IMR-90 (cell line): ENCODE measurements around the gene OR6N2. TPM values are rescaled to one million over a fixed set of nuclear protein-coding genes. Genes with fewer than 3 reads are reported as not detected.

Experiments used
- ATAC-seq: fragments of 200-7000 bp; cut with Tn5 transposase; 2 replicates; pipeline ENCODE4 v1.9.1; 2020; ENCODE audit warnings: low read depth, mild to moderate bottlenecking, moderate library complexity
- BruUV-seq: library from RNA; stranded (reverse); fragments of 400-500 nt; replicated peaks from 2 replicates; lab custom pipeline; 2021; lab: Mats Ljungman, UMichigan
- CTCF ChIA-PET: fragments of 300-600 bp; formaldehyde crosslinking; extraction: SDS; loops from one replicate; lab custom pipeline; 2021; ENCODE audit warnings: antibody characterized with exemption; lab: Yijun Ruan, JAX
- POLR2A ChIA-PET: fragments of 300-600 bp; sonication (Branson Sonifier 250); formaldehyde crosslinking; loops from one replicate; lab custom pipeline; 2022; ENCODE audit warnings: antibody characterized with exemption; ENCODE audit not compliant: unreplicated experiment; lab: Charles Lee
- DNase-seq: peaks from one replicate; pipeline ENCODE4 v3.0.0; 2013
- H2AFZ ChIP-seq: replicated peaks from 2 replicates; pipeline ENCODE3; 2013; ENCODE audit warnings: low read length, mild to moderate bottlenecking; ENCODE audit not compliant: poor library complexity
- H2AK5ac ChIP-seq: 2 replicates; pipeline ENCODE4 v1.6.1; 2013; ENCODE audit warnings: low read depth, low read length, inconsistent platforms
- H2AK9ac ChIP-seq: replicated peaks from 2 replicates; pipeline ENCODE3; 2013; ENCODE audit warnings: mild to moderate bottlenecking, low read depth, low read length, moderate library complexity; ENCODE audit not compliant: poor library complexity
- H2BK120ac ChIP-seq: 2 replicates; pipeline ENCODE4 v1.6.1; 2013; ENCODE audit warnings: low read depth, low read length, inconsistent platforms
- H2BK15ac ChIP-seq: 3 replicates; pipeline ENCODE4 v1.6.1; 2013; ENCODE audit warnings: low read depth, low read length, inconsistent platforms
- H2BK20ac ChIP-seq: 2 replicates; pipeline ENCODE4 v1.6.1; 2013; ENCODE audit warnings: low read depth, mild to moderate bottlenecking, inconsistent platforms, low read length, moderate library complexity
- H2BK5ac ChIP-seq: 2 replicates; pipeline ENCODE4 v1.6.1; 2013; ENCODE audit warnings: mild to moderate bottlenecking, low read depth, low read length, inconsistent platforms; ENCODE audit not compliant: poor library complexity, severe bottlenecking
- H3K14ac ChIP-seq: replicated peaks from 2 replicates; pipeline ENCODE4 v1.6.1; 2013; ENCODE audit warnings: low read depth, low read length, inconsistent platforms
- H3K18ac ChIP-seq: 2 replicates; pipeline ENCODE4 v1.6.1; 2013; ENCODE audit warnings: low read depth, low read length, control low read depth
- H3K23ac ChIP-seq: 2 replicates; pipeline ENCODE4 v1.6.1; 2013; ENCODE audit warnings: low read depth, low read length, inconsistent platforms
- H3K27ac ChIP-seq: 2 replicates; pipeline ENCODE4 v1.5.1; 2013; ENCODE audit warnings: mild to moderate bottlenecking, control low read depth, low read length; ENCODE audit not compliant: insufficient read depth
- H3K27me3 ChIP-seq: 2 replicates; pipeline ENCODE4 v1.6.1; 2013; ENCODE audit warnings: low read length; ENCODE audit not compliant: control insufficient read depth, insufficient read depth
- H3K36me3 ChIP-seq: 2 replicates; pipeline ENCODE4 v1.6.1; 2013; ENCODE audit warnings: low read length, mixed read lengths; ENCODE audit not compliant: control insufficient read depth, insufficient read depth
- H3K4ac ChIP-seq: 2 replicates; pipeline ENCODE4 v1.6.1; 2013; ENCODE audit warnings: low read depth, low read length, inconsistent platforms
- H3K4me1 ChIP-seq: 2 replicates; pipeline ENCODE4 v1.6.1; 2013; ENCODE audit warnings: low read length, mixed read lengths; ENCODE audit not compliant: control insufficient read depth, insufficient read depth
- H3K4me2 ChIP-seq: 2 replicates; pipeline ENCODE4 v1.6.1; 2013; ENCODE audit warnings: low read depth, mild to moderate bottlenecking, control low read depth, low read length, moderate library complexity
- H3K4me3 ChIP-seq: 2 replicates; pipeline ENCODE4 v1.5.1; 2013; ENCODE audit warnings: low read depth, mild to moderate bottlenecking, control low read depth, low read length, moderate library complexity; ENCODE audit not compliant: insufficient read depth
- H3K56ac ChIP-seq: 2 replicates; pipeline ENCODE4 v1.6.1; 2013; ENCODE audit warnings: low read length, inconsistent platforms; ENCODE audit not compliant: insufficient read depth; ENCODE audit errors: extremely low read depth
- H3K79me1 ChIP-seq, 2 experiments: 2 replicates each; pipeline ENCODE4 v1.6.1; 2013; ENCODE audit warnings: low read length in 2 of 2, inconsistent platforms in 1 of 2, low read depth in 1 of 2
- H3K9ac ChIP-seq: 2 replicates; pipeline ENCODE4 v1.6.1; 2013; ENCODE audit warnings: low read depth, low read length, control low read depth
- H3K9me1 ChIP-seq: 2 replicates; pipeline ENCODE4 v1.6.1; 2013; ENCODE audit warnings: low read length, inconsistent platforms; ENCODE audit not compliant: insufficient read depth
- H3K9me3 ChIP-seq: 2 replicates; pipeline ENCODE4 v1.6.1; 2013; ENCODE audit warnings: low read length; ENCODE audit not compliant: control insufficient read depth, insufficient read depth
- H4K20me1 ChIP-seq: 2 replicates; pipeline ENCODE4 v1.6.1; 2013; ENCODE audit warnings: low read length, inconsistent platforms; ENCODE audit not compliant: insufficient read depth
- H4K5ac ChIP-seq: 2 replicates; pipeline ENCODE4 v1.6.1; 2013; ENCODE audit warnings: mild to moderate bottlenecking, low read depth, low read length, control low read depth
- H4K8ac ChIP-seq, 2 experiments: 2 replicates each; pipeline ENCODE4 v1.6.1; 2013; ENCODE audit warnings: low read depth in 2 of 2, low read length in 2 of 2, control low read depth in 1 of 2, inconsistent platforms in 1 of 2
- H4K91ac ChIP-seq: 2 replicates; pipeline ENCODE4 v1.6.1; 2013; ENCODE audit warnings: low read depth, low read length, inconsistent platforms; ENCODE audit not compliant: insufficient read depth
- BHLHE40 ChIP-seq: fragments of 150-350 bp; IDR thresholded peaks from 2 replicates; pipeline ENCODE4 v1.6.1; 2016; ENCODE audit warnings: mild to moderate bottlenecking, low read depth, low read length
- CEBPB ChIP-seq: IDR thresholded peaks from 2 replicates; pipeline ENCODE4 v1.6.1; 2012; ENCODE audit warnings: low read depth, low read length, improper control_type of control experiment
- CHD1 ChIP-seq: IDR thresholded peaks from 2 replicates; pipeline ENCODE4 v1.6.1; 2012; ENCODE audit warnings: low read depth, low read length, improper control_type of control experiment
- CTCF ChIP-seq: conservative IDR thresholded peaks from 2 replicates; pipeline ENCODE4 v1.5.1; 2012; ENCODE audit warnings: mild to moderate bottlenecking, low read depth, low read length, improper control_type of control experiment
- ELK1 ChIP-seq: fragments of 150-350 bp; IDR thresholded peaks from 2 replicates; pipeline ENCODE4 v1.6.1; 2016; ENCODE audit warnings: low read depth, mild to moderate bottlenecking, low read length, moderate library complexity, borderline replicate concordance
- FOS ChIP-seq: fragments of 150-350 bp; IDR thresholded peaks from 2 replicates; pipeline ENCODE4 v1.6.1; 2016; ENCODE audit warnings: low read depth, low read length
- MAFK ChIP-seq: IDR thresholded peaks from 2 replicates; pipeline ENCODE4 v1.6.1; 2012; ENCODE audit warnings: low read depth, low read length, improper control_type of control experiment
- MAZ ChIP-seq: IDR thresholded peaks from 2 replicates; pipeline ENCODE4 v1.6.1; 2012; ENCODE audit warnings: low read depth, mild to moderate bottlenecking, low read length, improper control_type of control experiment, moderate library complexity, borderline replicate concordance
- MXI1 ChIP-seq: IDR thresholded peaks from 2 replicates; pipeline ENCODE4 v1.6.1; 2012; ENCODE audit warnings: low read depth, mild to moderate bottlenecking, low read length, moderate library complexity, borderline replicate concordance
- NFE2L2 ChIP-seq: fragments of 150-350 bp; IDR thresholded peaks from 2 replicates; pipeline ENCODE4 v1.6.1; 2016; ENCODE audit warnings: low read depth, mild to moderate bottlenecking, low read length
- POLR2A ChIP-seq: IDR thresholded peaks from 2 replicates; pipeline ENCODE4 v1.6.1; 2012; ENCODE audit warnings: mild to moderate bottlenecking, low read depth, low read length
- RCOR1 ChIP-seq: IDR thresholded peaks from 2 replicates; pipeline ENCODE4 v1.6.1; 2012; ENCODE audit warnings: mild to moderate bottlenecking, low read length, improper control_type of control experiment; ENCODE audit not compliant: insufficient replicate concordance
- RFX5 ChIP-seq: IDR thresholded peaks from 2 replicates; pipeline ENCODE4 v1.8.0; 2012; ENCODE audit warnings: low read depth, mild to moderate bottlenecking, low read length, moderate library complexity
- WGBS, 2 experiments: methylation state at CpG; one replicate each; pipeline versions ENCODE4 v1.1.5 to v1.1.7; 2013; ENCODE audit warnings: missing lambda C conversion rate in 2 of 2; ENCODE audit not compliant: insufficient read length in 1 of 2; ENCODE audit errors: extremely low coverage in 2 of 2; 5-methylcytosine and 5-hydroxymethylcytosine counted together
- dilution Hi-C: fragments of 300-500 bp; cut with HindIII; formaldehyde crosslinking; loops from one replicate; pipeline ENCODE4 v1.14.3; 2018; ENCODE audit warnings: low sequenced_read_pairs; ENCODE audit not compliant: unreplicated experiment
- in situ Hi-C: fragments of 300-500 bp; cut with MboI; formaldehyde crosslinking; loops from 3 replicates; pipeline ENCODE4 v1.14.3; 2019; ENCODE audit warnings: low sequenced_read_pairs, inconsistent platforms, mixed read lengths
- intact Hi-C: fragments of 100-400 bp; cut with micrococcal nuclease; formaldehyde crosslinking; loops from 2 replicates; pipeline ENCODE4 v1.10.0; 2022
- polyA plus RNA-seq, 3 experiments: library from polyadenylated mRNA; depleted of rRNA; stranded (reverse); fragments of >200 nt; gene quantifications; 2 replicates each; pipeline ENCODE4 v1.2.3, GENCODE V29; 2012; ENCODE audit warnings: low replicate concordance in 1 of 3
- total RNA-seq: library from RNA; depleted of rRNA; stranded (reverse); fragments of >200 nt; gene quantifications from 2 replicates; pipeline ENCODE4 v1.2.3, GENCODE V29; 2012

OR6N2 gene
- total and polyA plus RNA-seq, 2 of the 4 experiments (the other 2 are of a cell fraction) = not detected

GRCh38 chr1:158800526-158800925 lies 19.5 kb upstream of the OR6N2 start:
- POLR2A ChIA-PET = no interaction called here
- CTCF ChIA-PET = no interaction called here
- no peak overlapping the region for H3K14ac ChIP-seq

More at GRCh38 chr1:158800526-158800925, 19.5 kb upstream of the OR6N2 start:
- H3K4me2 ChIP-seq = no peak overlapping the region
- DNase-seq = no peak
- H2BK20ac ChIP-seq = no peak overlapping the region
- no peak overlapping the region for H2BK120ac ChIP-seq
- H3K27me3 ChIP-seq = no peaks in the 10 kb centered on the region
- H3K18ac ChIP-seq = no peak overlapping the region
- dilution Hi-C loops (no loop called here), intact Hi-C loops (no loop called here), in situ Hi-C loops (no loop called here)
- no peak overlapping the region for H3K27ac ChIP-seq
- H3K23ac ChIP-seq = no peak overlapping the region
- BruUV-seq = no TSS peak
- no peak overlapping the region for H2AFZ ChIP-seq
- H4K5ac ChIP-seq = no peak overlapping the region
- H2BK15ac ChIP-seq = no peak overlapping the region
- no peaks in the 10 kb centered on the region for H3K79me1 ChIP-seq
- H3K36me3 ChIP-seq = no peaks in the 10 kb centered on the region
- no peak for ATAC-seq
- no peak overlapping the region for H2BK5ac ChIP-seq
- H3K4ac ChIP-seq = no peak overlapping the region
- whole genome bisulfite sequencing, 2 experiments = no CpG with 5 or more reads among the region's 2 CpGs
- no peak overlapping the region for H4K8ac ChIP-seq
- no peak overlapping the region for H2AK9ac ChIP-seq
- no peak overlapping the region for H3K56ac ChIP-seq
- no peaks in the 10 kb centered on the region for H3K4me1 ChIP-seq
- no peak overlapping the region for H2AK5ac ChIP-seq
- H3K9me3 ChIP-seq = no peaks in the 10 kb centered on the region
- H3K9me1 ChIP-seq = no peaks in the 10 kb centered on the region
- H4K20me1 ChIP-seq = no peaks in the 10 kb centered on the region
- no peak for TF ChIP-seq FOS
- no peak for TF ChIP-seq CTCF
- no peak for TF ChIP-seq MXI1
- no peak for TF ChIP-seq MAFK
- no peak for TF ChIP-seq CHD1
- TF ChIP-seq NFE2L2 = no peak
- TF ChIP-seq CEBPB = no peak
- TF ChIP-seq RFX5 = no peak
- no peak for TF ChIP-seq RCOR1
- TF ChIP-seq MAZ = no peak
- no peak for TF ChIP-seq BHLHE40
- no peak for TF ChIP-seq POLR2A
- no peak for TF ChIP-seq ELK1
- no peak overlapping the region for H3K9ac ChIP-seq
- H4K91ac ChIP-seq = no peak overlapping the region
- no peak overlapping the region for H3K4me3 ChIP-seq
